Measurements from ENCODE around the gene CNTNAP2.
"Not testable (repeated sequence)": the region's sequence is repeated elsewhere in the genome, so short reads cannot be mapped to it uniquely, and the experiment has no call there.

CNTNAP2 gene

GRCh38 chr7:146146831-146147486 lies 30.4 kb downstream of the CNTNAP2 start:
- DNase-seq (ENCODE audit: low read depth in 1 of 2, low spot score in 1 of 2): no peak

DNA sequence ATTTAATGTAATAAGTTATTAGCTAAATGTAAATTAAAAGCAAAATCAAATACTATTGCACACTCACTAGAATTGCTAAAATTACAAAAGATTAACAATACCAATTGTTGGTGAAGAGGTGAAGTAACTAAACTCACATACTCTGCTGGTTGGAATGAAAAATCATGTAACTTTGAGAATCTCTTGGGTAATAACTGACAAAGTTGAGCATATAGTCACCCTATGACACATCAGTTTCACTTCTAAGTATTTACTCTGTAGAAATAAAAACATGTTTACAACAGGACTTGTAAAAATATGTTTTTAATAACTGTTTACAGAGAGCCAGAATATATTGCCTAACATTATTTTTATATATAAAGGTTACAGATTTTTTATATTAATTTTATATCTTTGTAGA lies 33.6 kb downstream of the CNTNAP2 start:
- DNase-seq (ENCODE audit: low read depth in 1 of 2, low spot score in 1 of 2): no peak

DNA sequence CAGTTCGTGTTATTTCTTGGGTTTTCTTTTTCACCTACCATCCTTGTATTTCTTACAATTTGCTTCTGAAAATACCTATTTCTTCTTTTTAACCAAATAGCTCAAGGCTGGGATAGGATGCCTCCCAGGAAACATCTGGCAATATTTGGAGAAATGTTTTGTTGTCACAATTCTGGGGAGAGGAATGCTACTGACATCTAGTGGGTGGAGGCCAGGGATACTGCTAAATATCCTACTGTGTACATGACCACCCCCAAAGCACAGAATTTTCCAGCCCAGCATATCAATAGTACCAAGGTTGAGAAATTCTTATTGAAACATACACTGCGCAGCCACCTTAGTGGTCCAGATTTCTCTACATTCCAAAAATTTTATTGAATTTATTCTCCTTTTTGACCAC lies 55.5 kb downstream of the CNTNAP2 start:
- no peak for DNase-seq (ENCODE audit: low read depth in 1 of 2, low spot score in 1 of 2)

- no peak for DNase-seq (ENCODE audit: low read depth in 1 of 2, low spot score in 1 of 2)
Measured at GRCh38 chr7:146175716-146176115, 59.1 kb downstream of the CNTNAP2 start.

DNA sequence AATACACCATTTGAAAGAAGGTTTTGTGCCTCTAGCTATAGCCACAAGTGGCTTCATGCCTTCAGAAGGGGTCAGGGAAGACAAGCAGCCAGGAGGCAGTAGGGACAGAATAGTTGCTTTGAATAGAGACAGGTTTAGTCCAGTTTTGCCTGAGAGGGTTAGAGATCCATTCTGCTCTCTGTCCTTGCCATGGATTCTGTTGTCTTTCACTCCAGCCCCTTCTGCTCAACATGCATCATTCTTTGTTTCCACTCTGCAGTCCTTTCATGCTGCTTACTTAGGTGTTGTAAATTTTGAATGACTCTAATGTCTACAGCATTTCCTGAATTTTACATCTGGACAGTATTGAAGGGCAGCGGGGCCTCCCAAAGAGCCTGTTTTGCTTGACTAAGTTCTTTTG lies 60.3 kb downstream of the CNTNAP2 start:
- no peak for DNase-seq (ENCODE audit: low read depth in 1 of 2, low spot score in 1 of 2)

GRCh38 chr7:146177301-146177700 lies 60.7 kb downstream of the CNTNAP2 start:
- DNase-seq (ENCODE audit: low read depth in 1 of 2, low spot score in 1 of 2): no peak

DNA sequence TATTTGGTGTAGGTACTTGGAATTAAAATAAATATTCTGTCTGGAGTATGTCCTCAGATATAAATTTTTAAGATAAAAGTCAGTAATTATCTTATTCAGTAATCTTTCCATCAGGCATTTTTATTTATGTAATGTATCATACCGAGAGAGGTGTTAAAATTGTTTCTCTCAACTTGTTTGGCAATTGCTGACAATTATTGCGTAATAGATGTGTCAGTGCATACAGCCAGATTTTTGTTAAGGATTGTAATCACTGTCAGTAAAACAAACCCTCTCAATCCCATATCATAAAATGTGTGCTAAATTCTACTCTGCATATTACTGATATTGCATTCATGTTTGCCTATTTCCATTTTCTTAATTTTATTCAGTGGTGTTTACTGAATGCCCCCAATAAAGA lies 69.2 kb downstream of the CNTNAP2 start:
- DNase-seq (ENCODE audit: low read depth in 1 of 2, low spot score in 1 of 2): no peak

DNA sequence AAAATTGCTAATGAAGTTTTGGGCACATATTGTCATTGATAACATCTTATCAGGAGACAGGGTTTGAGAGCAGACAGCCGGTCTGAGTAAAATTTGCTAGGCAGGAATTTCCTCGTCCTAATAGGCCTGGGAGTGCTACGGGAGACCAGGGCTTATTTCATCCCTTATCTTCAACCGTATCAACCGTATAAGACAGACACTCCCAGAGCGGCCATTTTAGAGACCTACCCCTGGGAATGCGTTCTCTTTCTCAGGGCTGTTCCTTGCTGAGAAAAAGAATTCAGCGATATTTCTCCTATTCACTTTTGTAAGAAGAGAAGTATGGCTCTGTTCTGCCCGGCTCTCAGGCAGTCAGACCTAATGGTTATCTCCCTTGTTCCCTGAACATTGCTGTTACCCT lies 74.8 kb downstream of the CNTNAP2 start:
- DNase-seq (ENCODE audit: low read depth in 1 of 2, low spot score in 1 of 2): not testable (repeated sequence)

DNA sequence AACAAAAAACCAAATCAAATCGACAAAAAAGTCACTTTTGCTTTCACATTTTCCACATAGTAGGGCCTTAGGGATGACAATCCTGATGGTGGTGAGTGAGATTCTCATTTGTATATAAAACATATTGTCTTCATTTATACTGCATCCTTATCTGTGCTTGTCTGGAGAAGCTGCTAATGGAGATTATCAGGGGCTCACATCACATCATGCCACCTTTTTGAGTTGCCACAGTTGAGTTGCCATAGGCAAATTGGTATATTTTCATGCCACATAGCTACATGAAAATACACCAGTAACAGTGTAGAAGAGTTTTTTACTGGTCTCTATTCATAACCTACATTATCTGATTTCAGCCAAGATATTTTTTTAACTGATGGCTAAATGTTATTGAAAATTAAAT lies 85.3 kb downstream of the CNTNAP2 start:
- no peak for DNase-seq (ENCODE audit: low read depth in 1 of 2, low spot score in 1 of 2)

- DNase-seq (ENCODE audit: low read depth in 1 of 2, low spot score in 1 of 2): no peak
Measured at GRCh38 chr7:146206270-146206669, 89.7 kb downstream of the CNTNAP2 start.

- no peak for DNase-seq (ENCODE audit: low read depth in 1 of 2, low spot score in 1 of 2)
Measured at GRCh38 chr7:146208492-146208891, 91.9 kb downstream of the CNTNAP2 start.

DNA sequence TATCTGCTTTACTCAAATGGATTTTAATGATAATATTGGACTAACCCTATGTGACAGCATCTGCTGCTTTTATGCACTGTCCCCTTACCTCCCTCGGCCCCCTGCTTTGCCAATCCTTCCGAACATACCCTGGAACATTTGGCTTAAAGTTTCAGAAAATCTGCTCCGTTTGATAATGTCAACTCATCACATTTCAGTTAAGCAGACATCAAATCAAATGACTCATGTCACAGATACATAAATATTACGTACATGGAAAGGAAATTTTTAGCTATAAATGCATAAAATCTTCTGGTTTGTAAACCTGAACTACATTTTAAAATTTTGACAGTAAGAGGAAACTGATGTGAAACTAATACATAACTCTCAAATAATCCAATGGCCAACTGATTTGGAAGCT lies 98.2 kb downstream of the CNTNAP2 start:
- no peak for DNase-seq (ENCODE audit: low read depth in 1 of 2, low spot score in 1 of 2)

GRCh38 chr7:146216396-146217041 lies 99.9 kb downstream of the CNTNAP2 start:
- DNase-seq (ENCODE audit: low read depth in 1 of 2, low spot score in 1 of 2): no peak

DNA sequence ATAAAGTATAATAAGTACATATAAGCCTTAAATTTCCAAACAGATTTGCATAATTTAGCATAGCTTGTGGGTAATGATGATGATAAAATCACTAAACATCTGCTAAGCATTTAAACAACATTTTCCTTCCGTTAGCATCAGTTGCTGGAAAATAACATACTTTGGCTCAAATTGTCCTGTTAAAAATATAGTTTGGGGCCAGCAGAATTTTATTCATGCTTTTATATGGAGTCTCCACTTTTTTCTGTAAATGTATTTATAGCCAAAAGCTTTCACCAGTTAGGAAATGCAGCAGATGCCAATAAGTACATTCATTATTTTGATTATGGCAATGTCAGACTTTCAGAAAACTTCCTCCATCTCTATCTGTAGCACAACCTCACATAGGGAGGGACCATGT lies 107.2 kb downstream of the CNTNAP2 start:
- no peak for DNase-seq (ENCODE audit: low read depth in 1 of 2, low spot score in 1 of 2)

DNA sequence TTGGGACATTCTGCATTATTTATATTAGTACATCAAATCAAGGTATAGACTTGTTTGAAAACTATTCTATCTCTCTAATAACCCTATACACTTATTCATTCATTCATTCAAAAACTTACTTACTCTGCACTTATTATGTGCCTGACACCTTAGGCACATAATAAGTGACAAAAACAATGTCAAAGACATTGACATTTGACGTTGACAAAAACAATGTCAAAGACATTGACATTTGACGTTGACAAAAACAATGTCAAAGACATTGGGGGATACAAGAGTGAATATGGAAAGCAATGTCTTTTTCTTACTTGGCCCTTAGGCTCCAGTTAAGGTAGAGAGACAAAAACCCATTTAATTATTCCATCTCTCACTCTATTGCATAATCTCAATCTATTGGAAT lies 116.0 kb downstream of the CNTNAP2 start:
- no peak for DNase-seq (ENCODE audit: low read depth in 1 of 2, low spot score in 1 of 2)

GRCh38 chr7:146235195-146235594 lies 118.6 kb downstream of the CNTNAP2 start:
- DNase-seq (ENCODE audit: low read depth in 1 of 2, low spot score in 1 of 2): no peak

DNA sequence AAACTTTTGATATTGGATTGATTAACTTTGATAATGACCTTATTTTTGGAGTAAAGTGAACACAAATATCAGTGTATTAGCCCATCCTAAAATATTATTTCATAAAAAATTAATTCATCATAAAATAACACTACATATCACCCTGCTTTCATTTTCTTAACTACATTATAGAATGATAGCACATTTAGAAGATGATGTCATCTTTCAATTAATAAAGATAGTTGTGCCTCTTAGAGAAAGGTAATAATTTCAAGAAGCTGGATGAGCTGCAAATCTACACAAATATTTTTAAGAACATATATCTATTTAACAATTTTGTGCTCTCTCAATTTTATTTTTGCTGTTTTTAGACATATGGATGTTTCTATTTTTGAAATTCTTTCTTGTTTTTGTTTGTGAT lies 126.1 kb downstream of the CNTNAP2 start:
- no peak for DNase-seq (ENCODE audit: low read depth in 1 of 2, low spot score in 1 of 2)

DNA sequence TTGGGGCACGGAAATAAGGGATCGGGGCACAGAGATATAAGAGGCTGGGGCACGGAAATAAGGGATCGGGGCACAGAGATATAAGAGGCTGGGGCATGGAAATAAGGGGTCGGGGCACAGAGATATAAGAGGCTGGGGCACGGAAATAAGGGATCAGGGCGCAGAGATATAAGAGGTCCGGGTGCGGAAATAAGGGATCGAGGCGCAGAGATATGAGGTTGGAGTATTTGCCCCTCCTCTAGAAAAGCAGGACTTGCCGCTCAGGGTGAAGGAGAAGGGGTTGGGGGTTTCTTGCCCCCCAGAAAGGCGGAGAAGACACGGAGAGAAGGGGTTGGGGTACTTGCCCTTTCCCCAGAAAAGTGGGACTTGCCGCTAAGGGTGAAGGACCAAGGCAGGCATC lies 131.4 kb downstream of the CNTNAP2 start:
- DNase-seq (ENCODE audit: low read depth in 1 of 2, low spot score in 1 of 2): not testable (repeated sequence)

GRCh38 chr7:146248744-146249143 lies 132.1 kb downstream of the CNTNAP2 start:
- DNase-seq (ENCODE audit: low read depth in 1 of 2, low spot score in 1 of 2): not testable (repeated sequence)

GRCh38 chr7:146249272-146249671 lies 132.7 kb downstream of the CNTNAP2 start:
- DNase-seq (ENCODE audit: low read depth in 1 of 2, low spot score in 1 of 2): no peak

- DNase-seq (ENCODE audit: low read depth in 1 of 2, low spot score in 1 of 2): no peak
Measured at GRCh38 chr7:146255609-146256008, 139.0 kb downstream of the CNTNAP2 start.

- no peak for DNase-seq (ENCODE audit: low read depth in 1 of 2, low spot score in 1 of 2)
Measured at GRCh38 chr7:146262527-146262926, 145.9 kb downstream of the CNTNAP2 start.

- no peak for DNase-seq (ENCODE audit: low read depth in 1 of 2, low spot score in 1 of 2)
Measured at GRCh38 chr7:146276888-146277287, 160.3 kb downstream of the CNTNAP2 start.

All from stimulated activated CD4-positive, alpha-beta T cell treated with anti-CD3 and anti-CD28 coated beads, Interleukin-15, amount 100 ng/mL, for 1 hour (primary cell).